Stimulated activated CD8-positive, alpha-beta memory T cell treated with anti-CD3 and anti-CD28 coated beads, Interleukin-4, amount 100 ng/mL, for 4 hours (primary cell): Measurements from ENCODE around the gene MIS18BP1.
"Not testable (repeated sequence)": the region's sequence is repeated elsewhere in the genome, so short reads cannot be mapped to it uniquely, and the experiment has no call there.

ENCODE experiments used
- DNase-seq, 2 donors: peaks; one replicate each; pipeline ENCODE4 v3.0.0-alpha.2; 2020; ENCODE audit warnings: low read depth in 2 of 2, low spot score in 1 of 2

Gene MIS18BP1

GRCh38 chr14:45246691-45247090 lies 6.3 kb downstream of the MIS18BP1 start:
- DNase-seq: no peak

DNA sequence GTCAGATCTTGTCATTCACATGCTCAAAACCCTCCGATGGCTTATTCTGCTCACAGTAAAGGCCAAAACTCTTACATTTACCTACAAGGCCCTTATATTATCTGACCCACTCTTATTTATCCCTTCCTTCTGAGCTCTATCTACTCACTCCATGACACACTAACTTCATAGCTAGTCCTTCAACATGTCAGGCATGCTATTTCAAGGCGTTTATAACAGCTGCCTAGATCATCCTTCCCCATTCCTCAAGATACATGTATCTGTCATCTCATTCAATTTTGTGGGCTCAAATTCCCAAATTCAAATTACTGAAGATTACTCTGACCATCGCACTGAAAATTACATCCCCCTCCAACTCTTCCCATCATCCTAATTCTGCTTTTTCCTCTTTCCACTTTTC lies 6.9 kb downstream of the MIS18BP1 start:
- no peak for DNase-seq

GRCh38 chr14:45242706-45243105 lies 10.3 kb downstream of the MIS18BP1 start:
- DNase-seq: no peak

DNA sequence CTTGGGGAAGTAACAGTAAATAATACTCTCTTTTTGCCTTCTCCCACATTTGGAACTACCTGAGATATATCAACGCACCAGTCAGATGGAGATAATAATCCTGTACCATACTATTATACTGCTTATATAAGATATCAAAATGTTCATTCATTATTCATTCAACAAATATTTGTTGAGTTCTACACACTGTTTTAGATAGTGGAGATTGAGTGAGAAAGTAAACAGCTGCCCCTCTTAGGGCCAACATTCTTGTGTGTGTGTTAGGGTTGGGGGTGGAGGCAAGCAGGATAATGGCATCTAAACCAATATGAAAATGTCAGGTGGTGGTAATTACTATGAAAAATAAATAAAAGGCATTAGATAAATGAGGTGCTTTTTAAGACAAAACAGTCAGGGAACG lies 14.0 kb downstream of the MIS18BP1 start:
- DNase-seq: no peak

GRCh38 chr14:45227566-45227965 lies 25.4 kb downstream of the MIS18BP1 start:
- no peak for DNase-seq

- DNase-seq: no peak
Measured at GRCh38 chr14:45222485-45223262, 30.3 kb downstream of the MIS18BP1 start.

DNA sequence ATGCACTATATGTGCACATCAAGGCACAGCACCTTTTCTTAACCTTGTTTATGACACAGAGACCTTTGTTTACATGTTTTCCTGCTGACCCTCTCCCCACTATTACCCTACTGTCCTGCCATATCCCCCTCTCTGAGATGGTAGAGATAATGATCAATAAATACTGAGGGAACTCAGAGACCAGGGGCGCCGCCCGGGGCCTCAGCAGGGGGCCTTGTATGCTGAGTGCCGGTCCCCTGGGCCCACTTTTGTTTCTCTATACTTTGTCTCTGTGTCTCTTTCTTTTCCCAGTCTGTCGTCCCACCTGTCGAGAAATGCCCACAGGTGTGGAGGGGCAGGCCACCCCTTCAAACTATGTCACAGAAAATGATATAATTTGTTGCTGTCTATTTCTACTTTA lies 38.7 kb downstream of the MIS18BP1 start:
- DNase-seq: not testable (repeated sequence)

DNA sequence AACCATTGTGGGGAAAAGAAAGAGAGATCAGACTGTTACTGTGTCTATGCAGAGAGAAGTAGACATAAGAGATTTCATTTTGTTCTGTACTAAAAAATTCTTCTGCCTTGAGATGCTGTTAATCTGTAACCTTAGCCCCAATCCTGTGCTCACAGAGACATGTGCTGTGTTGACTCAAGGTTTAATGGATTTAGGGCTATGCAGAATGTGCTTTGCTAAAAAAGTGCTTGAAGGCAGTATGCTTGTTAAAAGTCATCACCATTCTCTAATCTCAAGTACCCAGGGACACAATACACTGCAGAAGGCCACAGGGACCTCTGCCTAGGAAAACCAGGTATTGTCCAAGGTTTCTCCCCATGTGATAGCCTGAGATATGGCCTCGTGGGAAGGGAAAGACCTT lies 39.3 kb downstream of the MIS18BP1 start:
- not testable (repeated sequence) for DNase-seq

DNA sequence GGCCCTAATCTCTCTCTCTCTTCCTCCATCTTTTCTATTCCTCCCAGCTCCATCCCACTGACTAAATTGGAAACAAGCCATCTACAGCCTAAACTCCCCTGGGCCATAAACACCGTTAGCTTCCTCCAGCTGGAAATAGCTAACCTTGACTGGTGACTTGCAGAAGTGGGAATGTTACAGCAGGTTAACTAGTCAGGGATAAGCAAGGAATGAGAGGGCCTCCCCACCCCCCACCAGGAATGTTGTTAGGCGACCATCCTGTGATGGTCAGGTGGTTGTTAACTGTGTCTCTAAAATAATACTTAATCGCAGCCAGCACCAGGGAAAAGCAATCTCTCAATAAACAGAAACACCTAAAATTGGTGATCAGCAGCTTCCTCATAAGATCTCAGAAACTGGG lies 40.8 kb downstream of the MIS18BP1 start:
- no peak for DNase-seq

GRCh38 chr14:45211295-45211694 lies 41.7 kb downstream of the MIS18BP1 start:
- DNase-seq: no peak

DNA sequence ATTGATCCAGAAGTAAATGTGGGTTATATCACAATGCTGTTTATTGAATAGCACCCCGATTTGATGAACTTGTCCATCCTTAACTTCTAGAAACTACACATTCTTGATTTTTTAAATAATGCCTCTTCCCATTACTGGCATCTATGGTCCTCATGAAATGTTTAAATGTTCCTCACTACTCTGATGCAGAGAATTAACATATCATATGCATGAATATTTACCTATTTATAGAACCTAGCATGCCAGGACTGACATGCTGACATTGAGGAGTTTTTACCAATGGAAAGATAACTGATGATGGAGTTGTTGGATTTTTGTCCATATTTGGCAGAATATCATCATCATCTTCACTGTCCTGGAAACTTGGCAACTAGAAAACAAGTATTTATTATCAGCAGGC lies 42.8 kb downstream of the MIS18BP1 start:
- DNase-seq: no peak

GRCh38 chr14:45204241-45204640 lies 48.8 kb downstream of the MIS18BP1 start:
- no peak for DNase-seq

DNA sequence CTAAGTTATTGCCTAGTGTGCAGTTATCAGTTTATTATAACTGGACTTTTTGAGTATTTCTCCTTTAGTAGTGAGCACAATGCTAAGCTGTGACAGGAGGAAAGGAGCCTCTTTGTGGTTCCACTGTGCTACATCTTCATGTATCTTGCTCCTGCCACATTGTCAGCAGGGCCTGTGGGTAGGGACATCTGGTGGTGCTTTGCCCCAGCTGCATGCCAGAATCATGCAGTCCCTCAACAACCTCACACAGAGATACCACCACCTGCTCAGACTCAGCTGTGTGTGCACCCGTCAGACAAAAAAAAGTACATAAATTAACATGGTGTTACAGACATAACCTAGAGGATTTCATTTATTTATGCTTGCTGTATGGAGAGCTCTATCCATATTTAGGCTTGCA lies 51.1 kb downstream of the MIS18BP1 start:
- DNase-seq: no peak

DNA sequence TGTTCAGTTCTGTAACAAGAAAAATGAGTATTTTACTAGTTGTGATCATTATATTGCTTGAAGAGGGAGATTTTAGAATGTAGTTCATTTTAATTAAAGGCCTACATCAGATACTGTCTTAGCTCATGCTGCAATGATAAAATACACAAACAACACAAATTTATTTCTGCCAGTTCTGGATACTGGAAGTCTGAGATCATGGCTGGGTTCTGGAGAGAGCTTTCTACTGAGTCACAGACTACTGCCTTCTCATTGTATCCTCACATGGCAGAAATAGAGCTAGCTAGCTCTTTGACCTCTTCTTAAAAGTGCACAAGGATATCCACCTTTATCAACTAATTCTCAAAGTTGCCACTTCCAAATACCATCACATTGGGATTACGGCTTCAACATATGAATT lies 53.8 kb downstream of the MIS18BP1 start:
- no peak for DNase-seq

DNA sequence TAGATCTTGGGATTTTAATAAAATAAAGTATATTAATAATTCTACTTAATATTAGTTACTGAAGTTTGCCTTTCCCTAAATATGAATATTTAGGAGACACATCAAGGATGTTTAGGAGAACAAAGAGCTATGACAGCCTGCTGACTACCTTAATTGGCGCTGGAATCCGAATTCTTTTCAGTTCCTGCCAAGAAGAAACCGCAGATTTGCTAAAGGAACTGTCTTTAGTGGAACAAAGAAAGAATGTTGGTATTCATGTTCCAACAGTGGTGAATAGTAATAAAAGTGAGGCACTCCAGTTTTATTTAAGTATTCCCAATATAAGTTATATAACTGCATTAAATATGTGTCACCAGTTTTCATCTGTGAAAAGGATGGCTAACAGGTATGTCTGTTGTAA lies 54.5 kb downstream of the MIS18BP1 start:
- no peak for DNase-seq

- DNase-seq: no peak
Measured at GRCh38 chr14:45194964-45195363, 58.0 kb downstream of the MIS18BP1 start.

- DNase-seq: no peak
Measured at GRCh38 chr14:45185100-45185814, 67.7 kb downstream of the MIS18BP1 start.

DNA sequence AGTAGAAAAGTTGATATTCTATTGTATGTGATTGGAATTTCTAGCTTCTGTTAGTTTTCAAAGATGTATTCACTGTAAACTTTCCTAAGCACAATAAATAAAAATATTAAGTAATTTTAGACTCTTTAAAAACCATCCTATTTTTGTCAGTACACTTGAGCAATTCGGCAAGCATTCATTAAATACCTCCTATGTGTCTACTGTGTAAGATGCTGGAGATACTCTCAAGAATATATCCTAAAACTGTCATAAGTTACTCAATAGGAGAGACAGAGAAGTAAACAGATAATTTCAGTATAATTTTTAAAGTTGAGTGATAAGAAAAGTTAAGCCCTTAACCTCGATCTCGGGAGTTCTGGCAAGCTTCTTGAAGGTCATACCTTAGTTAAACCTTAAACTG lies 71.2 kb downstream of the MIS18BP1 start:
- DNase-seq: no peak

GRCh38 chr14:45181329-45181728 lies 71.7 kb downstream of the MIS18BP1 start:
- DNase-seq: no peak

- DNase-seq: no peak
Measured at GRCh38 chr14:45177076-45177475, 75.9 kb downstream of the MIS18BP1 start.

DNA sequence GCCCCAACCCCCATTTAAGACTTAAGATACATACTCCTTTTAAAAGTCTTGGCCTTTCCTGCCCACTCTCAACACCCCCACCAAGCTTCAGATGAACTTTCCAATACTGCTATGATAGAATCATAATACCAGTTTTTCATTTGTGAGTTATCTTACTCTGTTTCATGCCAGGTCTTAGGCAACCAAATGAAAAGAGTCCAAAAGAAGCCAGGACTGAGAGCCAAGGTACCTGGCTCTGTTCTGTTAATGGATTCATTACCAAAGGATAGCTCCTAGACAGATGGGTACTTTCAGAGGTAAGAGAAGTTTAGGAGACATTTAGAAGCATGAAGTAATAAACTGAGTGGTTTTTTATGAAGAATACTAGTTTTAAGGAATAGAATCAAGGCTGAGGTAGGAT lies 83.1 kb downstream of the MIS18BP1 start:
- DNase-seq: no peak

DNA sequence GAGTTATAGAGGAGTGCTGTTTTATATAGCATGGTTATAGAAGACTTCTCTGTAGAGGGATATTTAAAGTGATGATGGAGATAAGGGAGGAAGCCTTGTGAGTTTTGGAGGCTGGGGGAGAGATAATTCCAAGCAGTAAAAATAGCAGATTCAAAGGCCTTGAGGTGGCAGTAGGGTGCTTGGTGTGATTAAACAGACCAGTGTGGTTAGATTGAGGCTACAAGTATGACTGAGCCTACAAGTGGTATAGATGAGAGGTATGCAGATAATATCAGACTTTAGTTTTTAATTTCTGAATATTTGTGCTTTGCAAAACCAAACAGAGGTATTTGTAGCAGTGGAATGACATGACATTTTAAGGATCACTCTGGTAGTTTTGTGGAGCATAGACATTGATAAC lies 96.9 kb downstream of the MIS18BP1 start:
- no peak for DNase-seq
